ENCODE results near the gene FALEC.

FALEC gene

GRCh38 chr1:150486966-150487762, 28.4 kb upstream of the FALEC start, which contains the start of gene TARS2:
Gene TARS2 (plus strand): TSS chr1:150487419. CDS start chr1:150487451, 32 bp downstream.
- peak within 1 kb of the TSS; percentile 95 for H3K4me3 ChIP-seq (ENCODE audit: low read depth, low read length)
- TF ChIP-seq, protein P1, sequence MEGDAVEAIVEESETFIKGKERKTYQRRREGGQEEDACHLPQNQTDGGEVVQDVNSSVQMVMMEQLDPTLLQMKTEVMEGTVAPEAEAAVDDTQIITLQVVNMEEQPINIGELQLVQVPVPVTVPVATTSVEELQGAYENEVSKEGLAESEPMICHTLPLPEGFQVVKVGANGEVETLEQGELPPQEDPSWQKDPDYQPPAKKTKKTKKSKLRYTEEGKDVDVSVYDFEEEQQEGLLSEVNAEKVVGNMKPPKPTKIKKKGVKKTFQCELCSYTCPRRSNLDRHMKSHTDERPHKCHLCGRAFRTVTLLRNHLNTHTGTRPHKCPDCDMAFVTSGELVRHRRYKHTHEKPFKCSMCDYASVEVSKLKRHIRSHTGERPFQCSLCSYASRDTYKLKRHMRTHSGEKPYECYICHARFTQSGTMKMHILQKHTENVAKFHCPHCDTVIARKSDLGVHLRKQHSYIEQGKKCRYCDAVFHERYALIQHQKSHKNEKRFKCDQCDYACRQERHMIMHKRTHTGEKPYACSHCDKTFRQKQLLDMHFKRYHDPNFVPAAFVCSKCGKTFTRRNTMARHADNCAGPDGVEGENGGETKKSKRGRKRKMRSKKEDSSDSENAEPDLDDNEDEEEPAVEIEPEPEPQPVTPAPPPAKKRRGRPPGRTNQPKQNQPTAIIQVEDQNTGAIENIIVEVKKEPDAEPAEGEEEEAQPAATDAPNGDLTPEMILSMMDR (IDR thresholded peaks at IDR 0.05; ENCODE audit: control insufficient read depth, extremely low read depth, insufficient read depth), result no peak
- peak; percentile 97 for DNase-seq (ENCODE audit: low read depth)

GRCh38 chr1:150487763-150488115, 27.8 kb upstream of the FALEC start:
- H3K4me3 ChIP-seq (ENCODE audit: low read depth, low read length), result peak overlapping the region; percentile 95
- TF ChIP-seq, protein P1 (IDR thresholded peaks at IDR 0.05; ENCODE audit: control insufficient read depth, extremely low read depth, insufficient read depth), result no peak
- no peak for DNase-seq (ENCODE audit: low read depth)

GRCh38 chr1:150493175-150493574, 22.4 kb upstream of the FALEC start:
- no peak for DNase-seq (ENCODE audit: low read depth)

GRCh38 chr1:150498342-150498741, 17.2 kb upstream of the FALEC start:
- TF ChIP-seq, protein P1 (IDR thresholded peaks at IDR 0.05; ENCODE audit: control insufficient read depth, extremely low read depth, insufficient read depth), result no peak
- DNase-seq (ENCODE audit: low read depth), result no peak
- H3K4me3 ChIP-seq (ENCODE audit: low read depth, low read length), result no peak overlapping the region

More at GRCh38 chr1:150493175-150493574, 22.4 kb upstream of the FALEC start:
- TF ChIP-seq, protein P1 (IDR thresholded peaks at IDR 0.05; ENCODE audit: control insufficient read depth, extremely low read depth, insufficient read depth), result no peak
- no peak overlapping the region for H3K4me3 ChIP-seq (ENCODE audit: low read depth, low read length)

DNA sequence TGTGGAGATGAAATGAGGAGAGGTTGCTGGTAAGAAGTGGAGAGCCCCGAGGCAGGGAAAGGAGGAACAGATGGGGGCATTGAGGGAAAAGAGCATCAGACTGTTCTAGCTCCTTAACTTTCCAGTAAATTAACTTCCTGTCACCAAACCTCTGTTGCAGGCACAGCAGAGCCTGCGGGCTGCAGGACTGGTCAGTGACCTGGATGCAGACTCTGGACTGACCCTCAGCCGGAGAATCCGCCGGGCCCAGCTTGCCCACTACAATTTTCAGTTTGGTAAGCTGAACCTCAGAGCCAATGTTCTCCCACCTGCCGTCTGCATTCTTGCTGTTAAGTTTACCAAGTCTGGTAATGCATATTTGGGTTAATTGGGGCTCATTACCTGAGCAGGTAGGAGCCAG, 10.1 kb upstream of the FALEC start:
- no peak overlapping the region for H3K4me3 ChIP-seq (ENCODE audit: low read depth, low read length)
- no peak for DNase-seq (ENCODE audit: low read depth)
- TF ChIP-seq, protein P1 (IDR thresholded peaks at IDR 0.05; ENCODE audit: control insufficient read depth, extremely low read depth, insufficient read depth), result no peak

- TF ChIP-seq, protein P1 (IDR thresholded peaks at IDR 0.05; ENCODE audit: control insufficient read depth, extremely low read depth, insufficient read depth), result no peak
- DNase-seq (ENCODE audit: low read depth), result no peak
- no peak within 1 kb of the TSS for H3K4me3 ChIP-seq (ENCODE audit: low read depth, low read length)
Observed at GRCh38 chr1:150507912-150508864, 7.4 kb upstream of the FALEC start, which contains the start of gene ECM1. Gene ECM1 (plus strand): TSS chr1:150508109. CDS start chr1:150508210, 101 bp downstream.

Measured in LNCaP clone FGC (cell line).